ENCODE results near the gene LACTB. TPM values are rescaled to one million over a fixed set of nuclear protein-coding genes. Genes with fewer than 3 reads are reported as not detected.
A peak's percentile ranks its signal among the peaks of the same experiment; 100 is the strongest.

Gene LACTB
- total RNA-seq, 6 experiments from 2014 or later = 37.5 to 47.6 (median 45.7) TPM

- Mint-ChIP-seq H3K27ac (no peak overlapping the region), H3K4me1 (ENCODE audit: low read depth) (peaks cover 26% of the 10 kb centered on the region), H3K27me3 (ENCODE audit: insufficient read depth) (no peaks in the 10 kb centered on the region; the same call in 1 of the 2 replicates), H3K4me3 (no peak overlapping the region), H3K36me3 (ENCODE audit: low read depth) (no peaks in the 10 kb centered on the region), H3K9me3 (no peaks in the 10 kb centered on the region)
- no peak for TF ChIP-seq CTCF (IDR thresholded peaks at IDR 0.05)
- no peak for DNase-seq
These were observed 41.6 kb downstream of the LACTB start for GRCh38 chr15:63163217-63163616.

GRCh38 chr15:63165166-63165859 lies 43.7 kb downstream of the LACTB start:
- Mint-ChIP-seq H3K4me1 (ENCODE audit: low read depth) (peaks cover 18% of the 10 kb centered on the region), H3K4me3 (no peak overlapping the region), H3K9me3 (no peaks in the 10 kb centered on the region), H3K27me3 (ENCODE audit: insufficient read depth) (peaks cover 2% of the 10 kb centered on the region), H3K27ac (no peak overlapping the region), H3K36me3 (ENCODE audit: low read depth) (no peaks in the 10 kb centered on the region)
- TF ChIP-seq CTCF (IDR thresholded peaks at IDR 0.05) = no peak
- no peak for DNase-seq

- Mint-ChIP-seq H3K36me3 (ENCODE audit: low read depth) (no peaks in the 10 kb centered on the region), H3K4me3 (no peak overlapping the region)
- peak; percentile 45 for TF ChIP-seq CTCF (IDR thresholded peaks at IDR 0.05)
These were observed 44.6 kb downstream of the LACTB start for GRCh38 chr15:63166219-63166618.

GRCh38 chr15:63169788-63170187 lies 48.1 kb downstream of the LACTB start:
- H3K27me3 Mint-ChIP-seq (ENCODE audit: insufficient read depth) = peaks cover 2% of the 10 kb centered on the region
- H3K4me3 Mint-ChIP-seq = no peak overlapping the region
- TF ChIP-seq CTCF (IDR thresholded peaks at IDR 0.05) = no peak
- no peak overlapping the region for H3K27ac Mint-ChIP-seq
- DNase-seq = no peak
- no peaks in the 10 kb centered on the region for H3K9me3 Mint-ChIP-seq
- peaks cover 18% of the 10 kb centered on the region for H3K4me1 Mint-ChIP-seq (ENCODE audit: low read depth)
- H3K36me3 Mint-ChIP-seq (ENCODE audit: low read depth) = no peaks in the 10 kb centered on the region

More at GRCh38 chr15:63166219-63166618, 44.6 kb downstream of the LACTB start:
- peak; percentile 35 for DNase-seq
- H3K27ac Mint-ChIP-seq = no peak overlapping the region
- peaks cover 2% of the 10 kb centered on the region for H3K27me3 Mint-ChIP-seq (ENCODE audit: insufficient read depth)
- H3K4me1 Mint-ChIP-seq (ENCODE audit: low read depth) = peaks cover 18% of the 10 kb centered on the region
- no peaks in the 10 kb centered on the region for H3K9me3 Mint-ChIP-seq

GRCh38 chr15:63172376-63172775 lies 50.7 kb downstream of the LACTB start:
- H3K4me1 Mint-ChIP-seq (ENCODE audit: low read depth) = peaks cover 19% of the 10 kb centered on the region
- DNase-seq = no peak
- no peaks in the 10 kb centered on the region for H3K9me3 Mint-ChIP-seq
- no peak overlapping the region for H3K27ac Mint-ChIP-seq
- H3K4me3 Mint-ChIP-seq = no peak overlapping the region
- no peaks in the 10 kb centered on the region for H3K36me3 Mint-ChIP-seq (ENCODE audit: low read depth)
- no peak for TF ChIP-seq CTCF (IDR thresholded peaks at IDR 0.05)
- H3K27me3 Mint-ChIP-seq (ENCODE audit: insufficient read depth) = peaks cover 2% of the 10 kb centered on the region; the same call in 1 of the 2 replicates

Measured in HFFc6 (cell line).